ENCODE data around the gene CREB1. TPM values are rescaled to one million over a fixed set of nuclear protein-coding genes. Genes with fewer than 3 reads are reported as not detected.

Gene CREB1
- total and polyA plus RNA-seq, 10 of the 15 experiments (the other 5 are each of a cell fraction or from before 2014, with no cell fraction given) = 13.4 to 76.9 (median 39.5) TPM

GRCh38 chr2:207534417-207534816, 4.7 kb downstream of the CREB1 start (continued):
- TF ChIP-seq CTCF (IDR thresholded peaks at IDR 0.05 in 2 of 3, conservative IDR thresholded peaks at IDR 0.05 in 1 of 3; ENCODE audit: control insufficient read depth in 2 of 3, extremely low read depth in 1 of 3, insufficient read depth in 1 of 3, low read depth in 3 of 3, low read length in 3 of 3) = no peak
- no peak for TF ChIP-seq RELA (IDR thresholded peaks at IDR 0.05; ENCODE audit: borderline replicate concordance, partially characterized antibody)
- no peak for TF ChIP-seq NR2F1 (conservative IDR thresholded peaks at IDR 0.05)
- no peak for TF ChIP-seq KDM1A (IDR thresholded peaks at IDR 0.05; ENCODE audit: borderline replicate concordance)
- TF ChIP-seq EP300 (IDR thresholded peaks at IDR 0.05; ENCODE audit: borderline replicate concordance in 1 of 2, control insufficient read depth in 1 of 2, low read depth in 2 of 2, low read length in 2 of 2) = no peak
- TF ChIP-seq PRDM15 (CRISPR knock-in tag; IDR thresholded peaks at IDR 0.05) = no peak
- TF ChIP-seq YY1 (IDR thresholded peaks at IDR 0.05; ENCODE audit: low read depth, low read length) = no peak
- no peak for TF ChIP-seq ZNF274 (IDR thresholded peaks at IDR 0.05; ENCODE audit: insufficient read depth, insufficient read length)
- TF ChIP-seq SPI1 (IDR thresholded peaks at IDR 0.05; ENCODE audit: borderline replicate concordance, insufficient read depth, low read depth, low read length) = no peak
